HS-27A (cell line): ENCODE measurements around the gene CPLX3.

ENCODE experiments used
- DNase-seq: peaks from one replicate; pipeline ENCODE4 v3.0.0-alpha.2; 2012; ENCODE audit warnings: low read depth, missing footprints

The CPLX3 gene

DNA sequence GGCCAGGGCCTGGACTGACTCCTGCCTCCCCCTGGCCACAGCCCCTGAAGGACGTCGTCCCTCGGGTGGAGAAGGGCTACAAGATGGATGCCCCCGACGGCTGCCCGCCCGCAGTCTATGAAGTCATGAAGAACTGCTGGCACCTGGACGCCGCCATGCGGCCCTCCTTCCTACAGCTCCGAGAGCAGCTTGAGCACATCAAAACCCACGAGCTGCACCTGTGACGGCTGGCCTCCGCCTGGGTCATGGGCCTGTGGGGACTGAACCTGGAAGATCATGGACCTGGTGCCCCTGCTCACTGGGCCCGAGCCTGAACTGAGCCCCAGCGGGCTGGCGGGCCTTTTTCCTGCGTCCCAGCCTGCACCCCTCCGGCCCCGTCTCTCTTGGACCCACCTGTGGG is 24.1 kb upstream of the CPLX3 start:
- no peak for DNase-seq

DNA sequence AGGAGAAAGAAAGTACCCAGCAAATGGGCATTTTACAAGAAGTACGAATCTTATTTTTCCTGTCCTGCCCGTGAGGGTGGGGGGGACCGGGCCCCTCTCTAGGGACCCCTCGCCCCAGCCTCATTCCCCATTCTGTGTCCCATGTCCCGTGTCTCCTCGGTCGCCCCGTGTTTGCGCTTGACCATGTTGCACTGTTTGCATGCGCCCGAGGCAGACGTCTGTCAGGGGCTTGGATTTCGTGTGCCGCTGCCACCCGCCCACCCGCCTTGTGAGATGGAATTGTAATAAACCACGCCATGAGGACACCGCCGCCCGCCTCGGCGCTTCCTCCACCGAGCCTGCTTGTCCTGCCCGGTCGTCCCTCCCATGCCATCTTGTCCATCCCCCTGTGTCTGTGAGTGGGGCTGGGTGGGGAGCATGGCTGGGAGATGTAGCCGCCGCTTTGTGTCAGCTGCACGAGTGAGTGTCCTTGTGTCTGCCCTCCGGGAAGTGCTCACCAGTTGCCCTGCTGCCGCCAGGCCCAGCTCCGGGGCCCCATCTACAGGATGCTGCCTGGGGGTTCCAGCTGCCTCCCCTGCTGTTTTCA is 23.5 kb upstream of the CPLX3 start:
- no peak for DNase-seq

DNA sequence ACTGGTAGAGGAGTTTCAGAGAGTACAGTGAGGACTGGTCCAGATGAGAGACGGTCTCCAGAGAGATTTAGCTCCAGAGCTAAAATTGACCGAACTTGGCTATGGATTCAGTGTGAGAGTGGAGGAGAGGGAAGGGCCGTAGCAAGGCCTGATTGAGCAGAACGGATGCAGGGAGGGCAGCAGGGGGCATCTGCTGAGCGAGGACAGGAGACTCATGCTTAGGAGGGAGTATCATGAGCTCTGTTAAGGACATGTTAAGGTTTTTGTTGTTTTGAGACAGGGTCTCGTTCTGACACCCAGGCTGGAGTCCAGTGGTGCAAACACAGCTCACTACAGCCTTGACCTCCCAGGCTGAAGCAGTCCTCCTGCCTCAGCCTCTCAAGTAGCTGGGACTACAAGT is 21.5 kb upstream of the CPLX3 start:
- no peak for DNase-seq

DNA sequence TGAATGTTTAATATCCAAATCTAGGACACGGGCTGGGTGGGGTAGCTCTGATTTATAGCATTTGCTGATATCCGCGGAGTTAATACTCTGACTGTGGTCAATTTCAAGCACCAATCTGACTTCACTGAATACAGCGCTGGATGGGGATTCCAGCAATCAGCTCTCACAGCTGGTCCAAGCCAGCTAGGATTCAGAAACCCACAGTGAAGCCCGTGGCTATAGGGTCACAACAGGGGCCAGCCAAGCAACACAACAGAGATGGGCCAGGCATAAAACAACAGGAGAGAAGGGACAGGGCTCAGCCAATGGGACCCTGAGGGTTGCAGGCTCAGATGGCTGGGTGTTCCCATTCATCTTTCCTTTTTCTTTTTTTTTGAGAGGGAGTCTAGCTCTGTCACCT is 19.1 kb upstream of the CPLX3 start:
- no peak for DNase-seq

DNA sequence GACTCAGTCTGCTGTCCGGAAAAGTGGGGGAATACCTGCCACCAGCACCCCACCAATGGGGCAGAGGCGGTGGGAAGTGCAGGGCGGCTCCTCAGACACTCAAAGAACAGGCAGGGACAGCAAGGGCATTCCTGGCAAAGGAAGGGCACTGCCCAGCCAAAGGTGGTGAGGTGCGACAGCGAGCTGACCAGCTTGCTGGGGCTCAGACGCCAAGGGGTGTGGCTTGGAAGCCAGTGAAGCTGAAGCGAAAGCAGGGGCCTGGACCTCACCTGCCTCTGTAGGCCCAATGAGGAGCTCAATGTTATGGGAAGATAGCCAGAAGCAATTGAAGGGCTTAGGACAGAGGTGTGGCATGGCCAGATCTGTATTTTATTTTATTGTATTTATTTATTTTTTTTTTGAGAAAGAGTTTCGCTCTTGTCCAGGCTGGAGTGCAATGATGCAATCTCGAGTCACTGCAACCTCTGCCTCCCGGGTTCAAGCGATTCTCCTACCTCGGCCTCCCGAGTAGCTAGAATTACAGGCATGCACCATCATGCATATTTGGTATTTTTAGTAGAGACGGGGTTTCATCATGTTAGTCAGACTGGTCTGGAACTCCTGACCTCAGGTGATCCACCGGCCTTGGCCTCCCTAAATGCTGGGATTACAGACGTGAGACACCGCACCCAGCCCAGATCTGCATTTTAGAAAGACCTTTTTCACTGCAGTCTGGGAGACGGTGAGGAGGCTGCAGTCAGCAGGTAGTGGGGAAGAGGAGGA is 18.2 kb upstream of the CPLX3 start:
- DNase-seq: no peak

DNA sequence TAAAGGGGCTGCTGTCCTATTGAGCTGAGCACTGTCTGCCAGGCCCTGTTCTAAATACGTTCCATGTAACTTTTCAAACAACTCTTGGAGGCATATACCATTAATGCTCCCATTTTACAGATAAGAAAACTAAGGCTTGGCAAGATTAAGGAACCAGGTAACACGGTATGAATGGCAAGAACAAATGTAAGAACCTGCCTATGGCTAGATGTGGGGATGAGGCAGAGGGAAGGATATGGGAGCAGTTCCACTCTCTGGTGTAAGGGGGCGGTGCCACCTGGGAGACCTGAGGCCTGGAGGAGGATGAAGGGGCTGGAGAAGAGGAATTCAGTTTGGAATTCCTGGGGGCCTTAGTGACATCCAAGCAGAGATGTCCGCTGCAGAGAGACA is 17.6 kb upstream of the CPLX3 start:
- no peak for DNase-seq

DNA sequence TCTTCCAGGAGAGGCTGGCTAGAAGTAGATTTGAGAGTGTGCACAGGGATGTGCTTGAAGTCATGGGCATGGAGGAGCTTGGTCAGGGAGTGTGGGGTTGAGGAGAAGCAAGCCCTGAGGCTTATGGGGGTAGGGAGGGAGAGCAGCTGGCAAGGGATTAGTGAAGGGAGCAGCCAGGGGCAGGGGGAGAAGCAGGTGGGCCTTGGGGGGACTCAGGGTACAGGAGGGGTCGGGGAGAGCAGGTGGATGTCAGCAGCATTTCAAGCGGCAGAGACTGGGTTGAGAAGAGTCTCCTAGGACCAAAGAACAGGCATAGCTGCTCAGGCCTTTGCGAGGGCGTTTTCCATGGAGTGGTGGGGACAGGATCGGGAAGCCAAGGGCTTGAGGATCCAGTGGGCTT is 17.2 kb upstream of the CPLX3 start:
- no peak for DNase-seq

DNA sequence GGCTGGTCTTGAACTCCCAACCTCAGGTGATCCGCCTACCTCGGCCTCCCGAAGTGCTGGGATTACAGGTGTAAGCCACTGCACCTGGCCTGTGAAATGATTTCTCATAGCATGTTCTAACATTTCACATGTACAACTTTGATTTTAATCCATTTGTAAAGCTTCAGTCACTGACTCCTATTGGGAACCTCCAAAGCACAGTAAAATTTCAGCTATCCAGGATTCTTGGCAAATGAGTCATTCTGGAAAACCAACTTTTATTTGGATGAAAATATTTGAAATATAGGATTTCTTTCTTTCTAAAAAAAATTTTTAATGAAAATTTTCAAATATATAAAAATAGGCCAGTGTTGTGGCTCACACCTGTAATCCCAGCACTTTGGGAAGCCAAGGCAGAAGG is 16.5 kb upstream of the CPLX3 start:
- DNase-seq: peak; percentile 52

DNA sequence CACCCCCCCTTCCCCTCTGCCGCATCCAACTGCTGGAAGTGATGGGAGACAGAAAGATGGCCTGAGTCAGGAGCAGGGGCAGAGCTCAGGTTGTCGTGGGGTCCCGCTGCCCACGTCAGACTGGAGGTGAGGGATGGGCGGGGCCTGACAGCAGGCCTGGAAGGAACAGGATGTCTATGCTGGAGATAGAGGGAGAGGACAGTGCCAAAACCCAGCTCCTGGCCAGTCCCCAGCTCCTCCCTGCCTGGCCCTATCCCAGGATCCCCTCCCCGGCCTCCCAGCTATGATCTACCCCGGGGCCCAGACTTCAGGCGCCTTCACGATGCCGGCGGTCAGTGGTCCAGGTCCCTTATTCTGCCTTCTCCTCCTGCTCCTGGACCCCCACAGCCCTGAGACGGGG is 13.9 kb upstream of the CPLX3 start, which contains the start of gene LMAN1L:
LMAN1L (plus strand) TSS at position 303 of the 400 bp plus-strand sequence; CDS start at position 323, 20 bp downstream.
- no peak for DNase-seq

DNA sequence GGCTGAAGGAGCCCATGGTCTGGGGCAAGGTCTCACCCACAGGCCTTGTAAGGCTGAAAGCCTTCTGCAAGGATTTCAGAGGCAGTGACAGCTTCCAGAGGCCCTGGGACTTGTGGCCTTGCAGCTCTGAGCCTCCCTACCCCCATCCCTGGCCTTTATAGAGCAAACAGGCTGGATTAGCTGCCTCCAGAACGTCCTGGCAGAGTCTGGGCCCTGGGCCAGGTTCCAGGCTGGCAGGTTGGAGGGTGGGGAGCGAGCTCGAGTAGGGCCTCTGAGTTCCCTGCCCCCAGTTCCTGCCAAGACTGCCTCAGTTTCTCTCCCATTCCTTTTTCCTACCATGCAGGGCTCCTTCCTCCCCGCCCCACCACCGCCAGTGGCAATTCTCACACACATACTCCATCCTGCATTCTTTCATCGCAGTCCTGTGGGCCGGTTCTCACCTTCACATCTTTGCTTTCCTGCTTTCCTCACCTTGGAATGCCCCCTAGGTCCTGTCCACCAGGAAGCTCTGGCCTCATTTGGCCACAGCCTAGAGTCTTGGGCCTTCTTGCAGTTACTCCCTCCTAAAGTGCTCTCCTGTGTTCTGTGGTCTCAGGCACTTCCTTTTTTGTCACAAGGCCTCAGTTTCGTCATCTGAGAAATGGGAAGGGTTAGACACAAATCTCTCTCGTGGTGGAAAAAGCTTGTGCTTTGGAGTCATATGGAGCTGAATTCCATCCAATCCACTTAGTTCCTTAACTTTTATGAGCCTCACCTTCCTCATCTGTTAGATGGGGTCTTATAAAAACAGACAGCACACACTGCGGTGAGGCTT is 11.1 kb upstream of the CPLX3 start:
- no peak for DNase-seq

DNA sequence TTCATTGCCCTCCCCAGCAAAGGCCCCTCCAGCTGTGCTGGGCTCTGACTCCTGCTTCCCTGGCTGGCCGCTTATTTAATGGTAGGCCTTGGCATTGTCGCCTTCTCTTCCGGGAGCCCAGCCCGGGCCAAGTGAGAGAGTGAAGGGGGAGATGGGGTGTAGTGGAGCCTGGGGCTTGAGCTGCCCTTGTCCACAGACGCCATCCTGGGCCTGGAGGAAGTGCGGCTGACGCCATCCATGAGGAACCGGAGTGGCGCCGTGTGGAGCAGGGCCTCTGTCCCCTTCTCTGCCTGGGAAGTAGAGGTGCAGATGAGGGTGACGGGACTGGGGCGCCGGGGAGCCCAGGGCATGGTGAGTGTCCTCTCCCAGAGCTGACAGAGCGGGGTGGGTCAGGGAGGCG is 10.5 kb upstream of the CPLX3 start:
- no peak for DNase-seq

DNA sequence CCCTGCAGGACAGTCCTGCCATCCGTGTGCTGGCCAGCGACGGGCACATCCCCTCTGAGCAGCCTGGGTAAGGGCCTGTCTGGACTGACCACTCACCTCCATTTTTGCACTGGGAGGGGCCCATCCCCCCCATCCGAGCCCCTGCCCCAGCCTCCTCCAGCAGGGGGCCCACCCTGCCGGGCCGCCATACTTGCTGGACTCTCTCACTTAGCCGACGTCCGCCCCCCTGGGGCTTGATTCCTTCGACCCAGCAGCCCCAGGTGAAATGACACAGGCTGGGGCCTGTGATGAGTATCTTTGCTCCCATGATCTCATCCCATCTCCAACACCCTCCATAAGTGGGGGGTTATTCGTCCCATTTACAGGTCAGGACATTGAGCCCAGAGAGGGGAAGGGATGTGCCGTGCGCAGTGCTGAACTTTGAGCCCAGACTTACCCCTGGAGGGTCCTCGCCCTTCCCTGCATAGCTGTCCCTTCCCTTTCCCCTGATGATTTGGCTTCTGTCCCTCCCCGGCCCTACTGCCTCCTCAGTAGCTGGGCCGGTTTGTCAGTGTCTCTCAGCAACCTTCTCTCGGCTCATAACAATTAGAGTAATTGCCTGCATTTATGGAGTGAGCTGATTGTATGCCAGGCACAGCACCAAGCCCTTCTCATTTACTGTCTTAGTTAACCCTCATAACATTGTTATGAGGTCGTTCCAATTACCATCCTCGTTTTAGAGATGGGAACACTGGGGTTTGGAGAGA is 9.6 kb upstream of the CPLX3 start:
- no peak for DNase-seq

DNA sequence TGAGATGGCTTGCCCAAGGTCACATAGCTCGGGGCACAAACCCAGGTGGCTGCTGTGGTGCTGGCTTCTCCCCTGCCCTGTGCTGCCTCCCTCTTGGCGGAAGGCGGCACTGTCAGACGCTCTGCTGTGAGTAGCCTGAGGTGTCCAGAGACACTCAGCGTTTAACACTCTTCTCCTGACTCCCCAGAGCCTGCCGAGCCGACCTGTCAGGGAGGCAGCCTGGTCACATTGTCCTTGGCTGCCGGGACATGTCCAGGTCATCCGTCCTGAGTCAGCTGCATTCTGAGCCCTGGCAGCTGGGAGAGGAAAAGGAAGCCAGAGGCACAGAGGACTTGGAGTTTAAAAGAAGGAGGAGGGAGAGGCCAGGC is 9.1 kb upstream of the CPLX3 start:
- DNase-seq: no peak

DNA sequence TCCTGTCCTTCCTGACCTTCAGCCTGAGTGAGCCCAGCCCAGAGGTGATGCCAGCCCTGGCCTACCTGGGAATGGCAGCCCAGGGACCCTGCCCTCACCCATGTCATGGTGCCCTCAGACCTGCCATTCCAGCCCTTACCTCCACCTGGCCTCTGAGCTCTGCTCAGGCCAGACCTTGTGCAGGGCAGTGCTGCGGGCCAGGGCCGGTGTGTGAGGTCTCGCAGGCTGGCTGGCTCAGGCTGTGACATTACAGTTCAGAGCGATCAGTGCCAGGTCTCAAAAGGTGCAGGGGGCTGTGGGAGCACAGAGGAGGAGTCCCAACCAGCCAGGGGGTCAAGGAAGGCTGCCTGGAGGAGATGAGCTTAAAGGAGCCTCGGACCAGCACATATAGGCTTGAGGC is 6.4 kb upstream of the CPLX3 start:
- no peak for DNase-seq

DNA sequence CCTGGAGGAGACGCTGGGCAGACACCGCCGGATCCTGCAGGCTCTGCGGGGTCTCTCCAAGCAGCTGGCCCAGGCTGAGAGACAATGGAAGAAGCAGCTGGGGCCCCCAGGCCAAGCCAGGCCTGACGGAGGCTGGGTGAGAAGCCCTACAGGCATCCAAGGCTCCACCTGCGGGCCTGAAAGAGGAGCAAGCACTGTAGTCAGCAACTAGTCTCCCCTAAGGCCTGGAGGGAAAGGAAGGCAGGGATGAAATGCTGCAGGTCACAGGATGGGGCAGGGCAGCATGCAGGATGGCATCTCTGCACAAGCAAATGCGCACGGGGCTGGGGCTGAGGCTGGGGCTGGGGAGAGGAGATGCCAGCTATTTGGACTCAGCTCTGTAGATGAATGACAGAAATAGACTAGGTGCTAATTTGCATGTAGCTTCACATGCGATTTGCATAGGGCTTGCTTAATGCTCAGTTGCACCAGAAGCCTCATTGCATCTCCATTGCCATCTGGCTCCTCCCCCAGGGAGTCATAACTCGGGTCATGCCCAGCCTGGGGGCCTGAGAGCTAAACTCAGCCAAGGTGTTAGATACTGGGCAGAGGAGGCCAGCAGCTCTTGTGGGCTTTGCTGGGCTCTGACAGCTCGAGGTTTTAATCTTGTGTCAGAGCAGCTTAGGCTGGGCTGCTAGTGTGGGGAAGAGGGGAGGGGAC is 5.2 kb upstream of the CPLX3 start:
- no peak for DNase-seq

DNA sequence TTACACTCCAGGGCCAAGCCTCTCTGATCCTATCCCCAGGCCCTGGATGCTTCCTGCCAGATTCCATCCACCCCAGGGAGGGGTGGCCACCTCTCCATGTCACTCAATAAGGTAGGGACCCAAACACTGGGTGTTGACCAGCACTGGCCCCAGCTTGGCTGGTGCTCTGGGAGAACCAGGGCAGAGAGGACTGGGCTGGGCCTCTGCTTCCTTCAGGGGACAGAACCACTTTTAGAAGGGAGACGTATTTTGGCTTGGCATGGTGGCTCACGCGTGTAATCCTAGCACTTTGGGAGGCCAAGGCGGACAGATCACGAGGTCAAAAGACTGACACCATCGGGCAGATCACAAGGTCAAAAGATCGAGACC is 4.7 kb upstream of the CPLX3 start:
- DNase-seq: no peak

DNA sequence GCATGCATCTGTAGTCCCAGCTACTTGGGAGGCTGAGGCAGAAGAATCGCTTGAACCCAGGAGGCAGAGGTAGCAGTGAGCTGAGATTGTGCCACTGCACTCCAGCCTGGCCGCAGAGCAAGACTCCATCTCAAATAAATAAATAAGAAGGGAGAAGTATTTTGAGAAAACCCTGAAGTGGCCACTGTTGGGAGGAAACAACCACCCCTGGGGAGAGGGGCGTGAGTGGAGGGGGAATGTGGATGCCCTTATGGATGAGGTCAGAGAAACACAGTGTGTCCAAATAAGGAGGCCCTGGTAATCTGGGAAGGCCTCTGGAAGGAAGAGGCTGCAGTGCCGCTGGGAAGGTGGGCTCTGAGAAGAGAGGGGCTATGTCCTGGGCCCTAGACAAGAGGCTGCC is 4.2 kb upstream of the CPLX3 start:
- no peak for DNase-seq

DNA sequence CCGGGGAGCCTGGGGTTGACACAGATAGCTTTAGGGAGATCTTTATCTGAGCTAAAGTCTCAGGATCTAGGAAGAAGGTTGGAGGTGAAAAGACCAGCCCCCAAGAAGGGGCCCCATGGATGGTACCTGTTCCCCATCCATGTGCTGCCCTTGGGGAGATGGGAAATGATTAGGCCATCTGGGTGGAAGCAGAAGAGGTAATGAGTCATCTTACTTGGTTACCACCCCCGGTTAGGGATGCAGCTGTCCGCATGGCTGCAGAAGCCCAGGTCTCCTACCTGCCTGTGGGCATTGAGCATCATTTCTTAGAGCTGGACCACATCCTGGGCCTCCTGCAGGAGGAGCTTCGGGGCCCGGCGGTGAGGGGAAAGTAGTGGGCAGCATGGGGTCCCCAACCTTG is 3.1 kb upstream of the CPLX3 start:
- DNase-seq: no peak

DNA sequence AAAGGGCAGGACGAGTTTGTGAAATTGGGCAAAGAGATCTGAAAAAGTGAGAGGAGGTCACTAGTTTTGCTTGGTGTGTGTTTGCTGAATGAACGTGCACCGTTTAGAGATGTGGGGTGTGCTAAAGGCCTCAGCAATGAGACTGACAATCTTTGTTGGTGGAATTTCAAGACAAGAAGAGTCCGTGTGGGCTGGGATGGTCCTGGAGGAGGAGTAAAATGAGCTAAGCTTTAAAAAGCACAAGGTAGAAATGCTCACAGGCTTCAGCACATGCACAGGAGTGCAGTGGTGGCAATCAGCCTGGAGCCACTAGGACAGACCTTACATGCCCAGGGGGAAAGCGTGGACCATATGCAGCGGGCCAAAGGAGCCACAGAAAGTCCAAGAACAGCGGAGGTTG is 1.5 kb upstream of the CPLX3 start:
- no peak for DNase-seq

DNA sequence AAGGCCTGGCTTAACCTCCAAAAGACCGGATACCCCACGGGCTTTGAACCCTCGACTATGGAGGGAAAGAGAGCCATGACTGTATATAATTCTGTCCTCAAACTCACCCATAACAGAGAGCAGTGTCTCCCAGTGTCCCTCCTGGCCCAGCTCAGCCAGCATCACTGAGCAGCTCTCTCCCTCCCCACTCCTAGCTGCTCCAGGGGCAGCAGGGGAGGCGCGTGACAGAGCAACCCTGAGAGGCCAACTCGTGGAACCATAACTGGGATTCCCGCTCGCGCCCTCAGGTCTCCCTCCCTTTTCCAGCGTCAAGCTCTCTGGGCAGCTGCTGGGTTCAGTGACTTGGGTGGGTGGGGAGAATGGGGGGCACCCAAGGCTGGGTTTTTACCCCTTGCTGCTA is 561 bp upstream of the CPLX3 start:
- DNase-seq: no peak

DNA sequence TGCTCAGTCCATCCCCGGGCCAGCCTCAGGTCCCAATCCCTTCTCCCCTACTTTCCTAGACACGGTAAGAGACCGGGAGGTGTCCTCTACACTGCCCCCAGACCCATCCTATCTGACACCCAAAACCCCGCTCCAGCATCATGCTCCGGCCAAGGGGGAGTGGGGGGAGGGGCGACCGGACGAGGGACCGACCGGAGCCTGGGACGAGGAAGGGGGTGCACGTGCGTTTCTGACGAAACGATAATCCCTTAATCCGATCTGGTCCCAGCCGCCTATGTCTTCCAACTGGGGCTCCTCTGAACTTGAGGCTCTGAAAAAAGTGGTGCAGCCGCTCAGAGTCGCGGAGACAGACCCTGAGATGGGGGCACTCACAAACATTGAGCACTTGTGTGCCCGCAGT is 494 bp downstream of the CPLX3 start:
- DNase-seq: no peak

DNA sequence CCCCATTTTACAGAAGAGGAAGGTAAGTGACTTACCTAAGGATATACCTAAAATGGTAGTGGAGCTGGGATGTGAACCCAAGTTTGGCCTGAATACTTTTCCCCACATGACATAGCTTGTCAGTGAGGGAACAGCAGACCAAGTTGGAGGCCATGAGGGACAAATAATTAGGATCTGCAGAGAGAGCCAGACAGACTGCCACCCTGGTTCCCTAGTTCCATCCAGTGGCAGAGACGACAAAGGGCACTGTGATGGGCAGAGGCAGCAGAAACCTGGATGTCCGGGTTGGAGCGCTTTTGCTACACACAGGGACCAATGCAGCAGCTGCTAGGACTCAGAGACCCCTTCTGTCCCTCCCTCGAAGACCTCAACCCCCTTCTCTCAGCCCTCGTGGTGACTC is 1.2 kb downstream of the CPLX3 start:
- DNase-seq: no peak
